MM.1S (cell line): ENCODE results near the gene SPAG16.

ENCODE experiments used
- CTCF ChIP-seq: fragments of 300-600 bp; sonication (generic); IDR thresholded peaks from 2 replicates; pipeline ENCODE4 v1.5.1; 2016; ENCODE audit warnings: antibody characterized with exemption, low read length, mixed read lengths
- EZH2 ChIP-seq: fragments of 300-600 bp; sonication (generic); optimal IDR thresholded peaks from 2 replicates; pipeline ENCODE3; 2017; ENCODE audit warnings: low read depth, mild to moderate bottlenecking, antibody characterized with exemption, low read length, mixed read lengths
- EZH2phosphoT487 ChIP-seq: fragments of 300-600 bp; sonication (generic); IDR thresholded peaks from 2 replicates; pipeline ENCODE4 v1.6.1; 2018; ENCODE audit warnings: antibody characterized with exemption, low read length

GRCh38 chr2:213861638-213862037 lies 577.4 kb downstream of the SPAG16 start:
- TF ChIP-seq CTCF (no peak), EZH2 (no peak), EZH2phosphoT487 (no peak)
